Astrocyte of the cerebellum (primary cell): ENCODE measurements around the gene LYZ.
"Not testable (repeated sequence)": the region's sequence is repeated elsewhere in the genome, so short reads cannot be mapped to it uniquely, and the experiment has no call there.

Experiments used
- DNase-seq: peaks from one replicate; pipeline ENCODE4 v3.0.0-alpha.2; 2011; ENCODE audit warnings: low read depth
- H3K4me3 ChIP-seq: 2 replicates; pipeline ENCODE4 v1.5.1; 2011; ENCODE audit warnings: mild to moderate bottlenecking, low read depth, low read length, moderate library complexity
- in situ Hi-C: cut with HindIII; loops from 2 replicates; pipeline ENCODE4 v1.10.0; 2017; ENCODE audit warnings: low sequenced_read_pairs
- TF ChIP-seq, protein P1 (sequence below): IDR thresholded peaks from 2 replicates; pipeline ENCODE4 v1.5.1; 2012; ENCODE audit warnings: low read length, low read depth, moderate library complexity, mild to moderate bottlenecking; ENCODE audit errors: missing control alignments

Gene LYZ

DNA sequence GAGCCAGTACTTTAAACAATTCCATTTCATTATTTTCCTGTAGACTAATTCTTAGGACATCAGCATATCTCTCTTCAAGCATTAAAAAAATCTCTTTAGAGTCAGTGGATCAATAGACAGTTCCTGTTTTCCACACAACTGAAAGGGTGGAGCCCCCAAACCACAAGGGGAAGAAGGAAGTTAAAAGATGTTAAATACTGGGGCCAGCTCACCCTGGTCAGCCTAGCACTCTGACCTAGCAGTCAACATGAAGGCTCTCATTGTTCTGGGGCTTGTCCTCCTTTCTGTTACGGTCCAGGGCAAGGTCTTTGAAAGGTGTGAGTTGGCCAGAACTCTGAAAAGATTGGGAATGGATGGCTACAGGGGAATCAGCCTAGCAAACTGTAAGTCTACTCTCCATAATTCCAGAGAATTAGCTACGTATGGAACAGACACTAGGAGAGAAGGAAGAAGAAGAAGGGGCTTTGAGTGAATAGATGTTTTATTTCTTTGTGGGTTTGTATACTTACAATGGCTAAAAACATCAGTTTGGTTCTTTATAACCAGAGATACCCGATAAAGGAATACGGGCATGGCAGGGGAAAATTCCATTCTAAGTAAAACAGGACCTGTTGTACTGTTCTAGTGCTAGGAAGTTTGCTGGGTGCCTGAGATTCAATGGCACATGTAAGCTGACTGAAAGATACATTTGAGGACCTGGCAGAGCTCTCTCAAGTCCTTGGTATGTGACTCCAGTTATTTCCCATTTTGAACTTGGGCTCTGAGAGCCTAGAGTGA is at the start of gene LYZ:
Gene LYZ, plus strand, starts transcription at position 220 of the 777 bp plus-strand sequence. Its CDS starts 28 bp downstream, at position 248.
- H3K4me3 ChIP-seq: no peak within 1 kb of the TSS
- TF ChIP-seq, protein P1, sequence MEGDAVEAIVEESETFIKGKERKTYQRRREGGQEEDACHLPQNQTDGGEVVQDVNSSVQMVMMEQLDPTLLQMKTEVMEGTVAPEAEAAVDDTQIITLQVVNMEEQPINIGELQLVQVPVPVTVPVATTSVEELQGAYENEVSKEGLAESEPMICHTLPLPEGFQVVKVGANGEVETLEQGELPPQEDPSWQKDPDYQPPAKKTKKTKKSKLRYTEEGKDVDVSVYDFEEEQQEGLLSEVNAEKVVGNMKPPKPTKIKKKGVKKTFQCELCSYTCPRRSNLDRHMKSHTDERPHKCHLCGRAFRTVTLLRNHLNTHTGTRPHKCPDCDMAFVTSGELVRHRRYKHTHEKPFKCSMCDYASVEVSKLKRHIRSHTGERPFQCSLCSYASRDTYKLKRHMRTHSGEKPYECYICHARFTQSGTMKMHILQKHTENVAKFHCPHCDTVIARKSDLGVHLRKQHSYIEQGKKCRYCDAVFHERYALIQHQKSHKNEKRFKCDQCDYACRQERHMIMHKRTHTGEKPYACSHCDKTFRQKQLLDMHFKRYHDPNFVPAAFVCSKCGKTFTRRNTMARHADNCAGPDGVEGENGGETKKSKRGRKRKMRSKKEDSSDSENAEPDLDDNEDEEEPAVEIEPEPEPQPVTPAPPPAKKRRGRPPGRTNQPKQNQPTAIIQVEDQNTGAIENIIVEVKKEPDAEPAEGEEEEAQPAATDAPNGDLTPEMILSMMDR: no peak

DNA sequence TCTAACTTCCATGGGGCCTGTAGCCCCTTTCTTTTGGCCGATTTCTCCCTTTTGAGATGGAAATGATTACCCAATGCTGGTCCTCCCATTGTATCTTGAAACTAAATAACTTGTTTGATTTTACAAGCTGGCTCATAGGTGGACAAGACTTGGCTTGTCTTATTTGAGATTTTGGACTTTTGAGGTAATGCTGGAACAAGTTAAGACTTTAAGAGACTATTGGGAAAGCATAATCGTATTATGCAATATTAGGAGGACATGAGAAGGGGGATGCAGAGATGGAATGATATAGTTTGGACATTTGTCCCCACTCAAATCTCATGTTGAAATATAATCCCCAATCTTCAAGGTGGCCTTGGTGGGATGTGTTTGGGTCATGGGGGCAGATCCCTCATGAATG is 49.2 kb upstream of the LYZ start:
- DNase-seq: no peak
- in situ Hi-C loops: no loop called here
- TF ChIP-seq, protein P1: no peak
- no peak overlapping the region for H3K4me3 ChIP-seq

More for the DNA sequence above, at the start of gene LYZ:
- no peak for DNase-seq
- in situ Hi-C loops: no loop called here

DNA sequence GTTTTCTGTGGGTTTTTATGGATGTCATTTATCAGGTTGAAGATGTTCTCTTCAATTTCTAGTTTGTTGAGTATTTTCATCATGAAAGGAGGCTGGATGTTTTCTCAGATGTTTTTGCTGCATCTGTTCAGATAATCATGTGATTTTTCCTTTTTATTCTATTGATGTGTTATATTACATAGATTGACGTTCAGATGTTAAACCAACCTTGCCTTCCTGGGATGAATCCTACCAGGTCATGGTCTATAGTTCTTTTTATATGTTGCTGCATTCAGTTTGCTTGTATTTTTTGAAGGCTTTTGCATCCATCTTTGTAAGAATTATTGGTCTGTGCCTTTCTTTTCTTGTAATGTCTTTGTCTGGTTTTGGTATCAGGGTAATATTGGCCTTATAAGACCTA is 43.9 kb upstream of the LYZ start:
- TF ChIP-seq, protein P1: no peak
- in situ Hi-C loops: no loop called here
- H3K4me3 ChIP-seq: no peak overlapping the region
- no peak for DNase-seq

DNA sequence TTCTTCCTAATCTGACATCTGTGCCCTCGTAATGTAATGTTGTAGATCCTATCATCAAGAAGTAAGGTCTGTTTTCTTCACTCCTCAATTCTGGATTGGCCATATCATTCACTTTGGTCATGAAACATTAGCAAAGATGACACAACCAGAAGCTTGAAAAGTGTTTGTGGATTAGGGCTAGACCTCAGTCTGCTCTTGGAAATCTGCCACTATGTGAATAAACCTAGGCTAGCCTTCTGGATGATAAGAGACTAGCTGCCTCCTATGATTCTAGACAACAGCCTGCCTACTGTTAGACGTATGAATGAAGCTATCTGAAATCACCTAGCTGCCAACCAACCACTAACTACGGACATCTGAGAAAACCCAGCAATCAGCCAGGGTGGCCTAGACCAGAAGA is 38.7 kb upstream of the LYZ start:
- no peak overlapping the region for H3K4me3 ChIP-seq
- no peak for DNase-seq
- in situ Hi-C loops: no loop called here
- TF ChIP-seq, protein P1: no peak

DNA sequence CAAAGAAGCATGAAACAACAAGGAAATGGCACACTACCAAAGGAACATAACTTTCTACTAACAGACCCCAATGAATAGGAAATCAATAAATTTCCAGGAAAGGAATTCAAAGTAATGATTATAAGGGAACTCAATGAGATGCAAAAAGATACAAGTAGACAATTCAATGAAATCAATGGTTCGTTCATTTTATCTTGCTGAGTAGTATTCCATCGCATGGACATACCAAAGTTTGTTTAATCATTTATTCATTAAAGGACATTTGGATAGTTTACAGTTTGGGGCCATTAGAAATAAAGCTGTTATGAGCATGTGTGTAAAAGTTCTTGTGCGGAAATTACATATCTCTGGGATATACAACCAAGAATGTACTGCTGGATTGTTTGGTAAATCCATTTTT is 35.0 kb upstream of the LYZ start:
- in situ Hi-C loops: no loop called here
- TF ChIP-seq, protein P1: no peak
- no peak overlapping the region for H3K4me3 ChIP-seq
- no peak for DNase-seq

DNA sequence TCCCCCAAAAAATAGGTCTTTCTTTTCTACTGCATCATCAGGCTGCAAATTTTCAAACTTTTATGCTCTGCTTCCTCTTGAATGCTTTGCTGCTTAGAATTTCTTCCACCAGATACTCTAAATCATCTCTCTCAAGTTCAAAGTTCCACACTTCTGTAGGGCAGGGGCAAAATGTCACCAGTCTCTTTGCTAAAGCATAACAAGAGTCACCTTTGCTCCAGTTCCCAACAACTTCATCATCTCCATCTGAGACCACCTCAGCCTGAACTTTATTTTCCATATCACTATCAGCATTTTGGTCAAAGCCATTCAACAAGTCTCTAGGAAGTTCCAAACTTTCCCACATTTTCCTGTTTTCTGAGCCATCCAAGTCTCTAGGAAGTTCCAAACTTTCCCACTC is 31.4 kb upstream of the LYZ start:
- in situ Hi-C loops, DNase-seq, H3K4me3 ChIP-seq: not testable (repeated sequence)

DNA sequence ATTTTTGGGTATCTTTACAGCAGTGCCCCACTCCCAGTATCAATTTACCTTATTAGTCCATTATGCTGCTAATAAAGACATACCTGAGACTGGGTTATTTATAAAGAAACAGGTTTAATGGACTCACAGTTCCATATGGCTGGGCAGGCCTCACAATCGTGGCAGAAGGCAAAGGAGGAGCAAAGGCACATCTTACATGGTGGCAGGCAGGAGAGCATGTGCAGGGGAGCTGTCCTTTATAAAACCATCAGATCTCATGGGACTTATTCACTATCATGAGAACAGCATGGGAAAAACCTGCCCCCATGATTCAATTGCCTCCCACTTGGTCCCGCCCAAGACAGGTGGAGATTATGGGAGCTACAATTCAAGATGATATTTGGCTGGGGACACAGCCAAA is 30.9 kb upstream of the LYZ start:
- in situ Hi-C loops, DNase-seq, H3K4me3 ChIP-seq: not testable (repeated sequence)

DNA sequence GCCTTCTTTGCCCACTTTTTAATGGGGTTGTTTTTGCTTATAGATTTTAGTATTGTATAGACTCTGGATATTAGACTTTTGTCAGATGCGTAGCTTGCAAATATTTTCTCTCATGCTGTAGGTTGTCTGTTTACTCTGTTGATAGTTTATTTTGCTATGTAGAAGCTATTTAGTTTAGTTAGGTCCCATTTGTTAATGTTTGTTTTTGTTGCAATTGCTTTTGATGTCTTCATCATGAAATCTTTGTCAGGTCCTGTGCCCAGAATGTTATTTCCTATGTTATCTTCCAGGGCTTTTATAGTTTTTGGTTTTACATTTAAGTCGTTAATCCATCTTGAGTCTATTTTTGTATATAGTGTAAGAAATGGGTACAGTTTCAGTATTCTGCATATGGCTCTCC is 30.0 kb upstream of the LYZ start:
- no peak for DNase-seq
- TF ChIP-seq, protein P1: no peak
- in situ Hi-C loops: no loop called here
- H3K4me3 ChIP-seq: no peak overlapping the region
